ENCODE results near the gene TRDN. TPM values are rescaled to one million over a fixed set of nuclear protein-coding genes. Genes with fewer than 3 reads are reported as not detected.
"Not testable (repeated sequence)": the region's sequence is repeated elsewhere in the genome, so short reads cannot be mapped to it uniquely, and the experiment has no call there.

The TRDN gene
- polyA plus RNA-seq, 3 donors, result 2.6 to 3.0 (median 3.0) TPM

- DNase-seq (ENCODE audit: extremely low read depth in 1 of 11, low read depth in 9 of 11, low spot score in 4 of 11), result no peak
Observed at GRCh38 chr6:123527406-123527805, 109.3 kb downstream of the TRDN start.

GRCh38 chr6:123526128-123526527, 110.6 kb downstream of the TRDN start:
- DNase-seq (ENCODE audit: extremely low read depth in 1 of 11, low read depth in 9 of 11, low spot score in 4 of 11), result no peak

- no peak for DNase-seq (ENCODE audit: extremely low read depth in 1 of 11, low read depth in 9 of 11, low spot score in 4 of 11)
Observed at GRCh38 chr6:123524781-123525180, 112.0 kb downstream of the TRDN start.

GRCh38 chr6:123520217-123520616, 116.5 kb downstream of the TRDN start:
- no peak for DNase-seq (ENCODE audit: extremely low read depth in 1 of 11, low read depth in 9 of 11, low spot score in 4 of 11)

GRCh38 chr6:123519189-123519505, 117.6 kb downstream of the TRDN start:
- no peak for DNase-seq (ENCODE audit: extremely low read depth in 1 of 11, low read depth in 9 of 11, low spot score in 4 of 11)

GRCh38 chr6:123518441-123519188, 118.1 kb downstream of the TRDN start:
- DNase-seq (ENCODE audit: extremely low read depth in 1 of 11, low read depth in 9 of 11, low spot score in 4 of 11), result no peak

- DNase-seq (ENCODE audit: extremely low read depth in 1 of 11, low read depth in 9 of 11, low spot score in 4 of 11), result no peak
Observed at GRCh38 chr6:123515715-123516114, 121.0 kb downstream of the TRDN start.

- DNase-seq (ENCODE audit: extremely low read depth in 1 of 11, low read depth in 9 of 11, low spot score in 4 of 11), result no peak
Observed at GRCh38 chr6:123509112-123509511, 127.6 kb downstream of the TRDN start.

- DNase-seq (ENCODE audit: extremely low read depth in 1 of 11, low read depth in 9 of 11, low spot score in 4 of 11), result no peak
Observed at GRCh38 chr6:123508290-123508689, 128.5 kb downstream of the TRDN start.

GRCh38 chr6:123507582-123507981, 129.2 kb downstream of the TRDN start:
- no peak for DNase-seq (ENCODE audit: extremely low read depth in 1 of 11, low read depth in 9 of 11, low spot score in 4 of 11)

- no peak for DNase-seq (ENCODE audit: extremely low read depth in 1 of 11, low read depth in 9 of 11, low spot score in 4 of 11)
Observed at GRCh38 chr6:123503619-123504018, 133.1 kb downstream of the TRDN start.

GRCh38 chr6:123497025-123497424, 139.7 kb downstream of the TRDN start:
- DNase-seq (ENCODE audit: extremely low read depth in 1 of 11, low read depth in 9 of 11, low spot score in 4 of 11), result no peak

GRCh38 chr6:123489589-123489988, 147.2 kb downstream of the TRDN start:
- DNase-seq (ENCODE audit: extremely low read depth in 1 of 11, low read depth in 9 of 11, low spot score in 4 of 11), result no peak

- DNase-seq (ENCODE audit: extremely low read depth in 1 of 11, low read depth in 9 of 11, low spot score in 4 of 11), result no peak
Observed at GRCh38 chr6:123480986-123481385, 155.8 kb downstream of the TRDN start.

GRCh38 chr6:123472025-123472702, 164.6 kb downstream of the TRDN start:
- not testable (repeated sequence) for DNase-seq (ENCODE audit: extremely low read depth in 1 of 11, low read depth in 9 of 11, low spot score in 4 of 11)

- no peak for DNase-seq (ENCODE audit: extremely low read depth in 1 of 11, low read depth in 9 of 11, low spot score in 4 of 11)
Observed at GRCh38 chr6:123467392-123467791, 169.4 kb downstream of the TRDN start.

GRCh38 chr6:123462152-123462551, 174.6 kb downstream of the TRDN start:
- no peak for DNase-seq (ENCODE audit: extremely low read depth in 1 of 11, low read depth in 9 of 11, low spot score in 4 of 11)

GRCh38 chr6:123458218-123458617, 178.5 kb downstream of the TRDN start:
- no peak for DNase-seq (ENCODE audit: extremely low read depth in 1 of 11, low read depth in 9 of 11, low spot score in 4 of 11)

- no peak for DNase-seq (ENCODE audit: extremely low read depth in 1 of 11, low read depth in 9 of 11, low spot score in 4 of 11)
Observed at GRCh38 chr6:123456836-123457235, 179.9 kb downstream of the TRDN start.

- no peak for DNase-seq (ENCODE audit: extremely low read depth in 1 of 11, low read depth in 9 of 11, low spot score in 4 of 11)
Observed at GRCh38 chr6:123454448-123454847, 182.3 kb downstream of the TRDN start.

- DNase-seq (ENCODE audit: extremely low read depth in 1 of 11, low read depth in 9 of 11, low spot score in 4 of 11), result not testable (repeated sequence)
Observed at GRCh38 chr6:123453071-123453470, 183.7 kb downstream of the TRDN start.

Data from renal cortex interstitium (tissue), 11 donors.